Calu3 (cell line): ENCODE results near the gene HNRNPUL1. TPM values are rescaled to one million over a fixed set of nuclear protein-coding genes. Genes with fewer than 3 reads are reported as not detected.

Source experiments
- BruUV-seq: library from RNA; stranded (reverse); fragments of 400-500 nt; replicated peaks from 2 replicates; lab custom pipeline; 2021; lab: Mats Ljungman, UMichigan
- CTCF ChIA-PET: fragments of 300-600 bp; sonication (Branson Sonifier 250); formaldehyde crosslinking; loops from one replicate; lab custom pipeline; 2022; ENCODE audit warnings: antibody characterized with exemption; lab: Charles Lee
- DNase-seq: peaks from one replicate; pipeline ENCODE4 v3.0.0; 2022
- H3K27ac Mint-ChIP-seq: one replicate; pipeline ENCODE4 v1.8.0; 2022; ENCODE audit warnings: mixed read lengths; ENCODE audit not compliant: unreplicated experiment
- H3K27me3 Mint-ChIP-seq: one replicate; pipeline ENCODE4 v1.8.0; 2022; ENCODE audit warnings: mixed read lengths; ENCODE audit not compliant: unreplicated experiment
- H3K36me3 Mint-ChIP-seq: one replicate; pipeline ENCODE4 v1.8.0; 2022; ENCODE audit warnings: mild to moderate bottlenecking, moderate library complexity, mixed read lengths; ENCODE audit not compliant: insufficient read depth, unreplicated experiment
- H3K4me1 Mint-ChIP-seq: one replicate; pipeline ENCODE4 v1.8.0; 2022; ENCODE audit warnings: mild to moderate bottlenecking, low read depth, mixed read lengths; ENCODE audit not compliant: unreplicated experiment
- H3K4me3 Mint-ChIP-seq: one replicate; pipeline ENCODE4 v1.8.0; 2022; ENCODE audit warnings: mild to moderate bottlenecking, low read depth, moderate library complexity, mixed read lengths; ENCODE audit not compliant: unreplicated experiment
- H3K9me3 Mint-ChIP-seq: one replicate; pipeline ENCODE4 v1.8.0; 2022; ENCODE audit warnings: low read depth, mixed read lengths; ENCODE audit not compliant: unreplicated experiment
- intact Hi-C: fragments of 100-400 bp; cut with micrococcal nuclease; formaldehyde crosslinking; loops from one replicate; pipeline ENCODE4 v1.10.0; 2022; ENCODE audit not compliant: unreplicated experiment
- total RNA-seq: library from RNA; stranded (reverse); gene quantifications from 2 replicates; pipeline ENCODE4 v1.2.3, GENCODE V29; 2022
- TF ChIP-seq, protein P1 (sequence below): fragments of 200-600 bp; IDR thresholded peaks from one replicate; pipeline ENCODE4 v1.8.0; 2022; ENCODE audit warnings: antibody characterized with exemption; ENCODE audit not compliant: unreplicated experiment

HNRNPUL1 gene
- total RNA-seq, 1 experiment from 2014 or later = 370 TPM

DNA sequence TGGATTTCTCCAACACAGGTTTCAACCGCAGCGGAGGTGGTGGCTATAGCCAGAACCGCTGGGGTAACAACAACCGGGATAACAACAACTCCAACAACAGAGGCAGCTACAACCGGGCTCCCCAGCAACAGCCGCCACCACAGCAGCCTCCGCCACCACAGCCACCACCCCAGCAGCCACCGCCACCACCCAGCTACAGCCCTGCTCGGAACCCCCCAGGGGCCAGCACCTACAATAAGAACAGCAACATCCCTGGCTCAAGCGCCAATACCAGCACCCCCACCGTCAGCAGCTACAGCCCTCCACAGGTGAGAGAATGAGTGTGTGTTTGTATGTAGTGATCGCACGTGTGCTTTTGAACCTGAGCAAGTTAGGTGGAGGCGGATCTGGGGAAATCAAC lies 39.8 kb downstream of the HNRNPUL1 start:
- H3K36me3 Mint-ChIP-seq = peaks cover 94% of the 10 kb centered on the region
- CTCF ChIA-PET = interaction anchor here (0.7 kb wide), 1 partner anchor 624 kb away, joined by 3 read pairs; the partner anchor contains the start of gene ERFL
- BruUV-seq = no TSS peak
- intact Hi-C loops = no loop called here
- H3K27me3 Mint-ChIP-seq = no peaks in the 10 kb centered on the region
- TF ChIP-seq, protein P1, sequence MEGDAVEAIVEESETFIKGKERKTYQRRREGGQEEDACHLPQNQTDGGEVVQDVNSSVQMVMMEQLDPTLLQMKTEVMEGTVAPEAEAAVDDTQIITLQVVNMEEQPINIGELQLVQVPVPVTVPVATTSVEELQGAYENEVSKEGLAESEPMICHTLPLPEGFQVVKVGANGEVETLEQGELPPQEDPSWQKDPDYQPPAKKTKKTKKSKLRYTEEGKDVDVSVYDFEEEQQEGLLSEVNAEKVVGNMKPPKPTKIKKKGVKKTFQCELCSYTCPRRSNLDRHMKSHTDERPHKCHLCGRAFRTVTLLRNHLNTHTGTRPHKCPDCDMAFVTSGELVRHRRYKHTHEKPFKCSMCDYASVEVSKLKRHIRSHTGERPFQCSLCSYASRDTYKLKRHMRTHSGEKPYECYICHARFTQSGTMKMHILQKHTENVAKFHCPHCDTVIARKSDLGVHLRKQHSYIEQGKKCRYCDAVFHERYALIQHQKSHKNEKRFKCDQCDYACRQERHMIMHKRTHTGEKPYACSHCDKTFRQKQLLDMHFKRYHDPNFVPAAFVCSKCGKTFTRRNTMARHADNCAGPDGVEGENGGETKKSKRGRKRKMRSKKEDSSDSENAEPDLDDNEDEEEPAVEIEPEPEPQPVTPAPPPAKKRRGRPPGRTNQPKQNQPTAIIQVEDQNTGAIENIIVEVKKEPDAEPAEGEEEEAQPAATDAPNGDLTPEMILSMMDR = no peak
- no peaks in the 10 kb centered on the region for H3K9me3 Mint-ChIP-seq
- DNase-seq = no peak
- no peak overlapping the region for H3K4me3 Mint-ChIP-seq
- peaks cover 12% of the 10 kb centered on the region for H3K4me1 Mint-ChIP-seq
- H3K27ac Mint-ChIP-seq = no peak overlapping the region

DNA sequence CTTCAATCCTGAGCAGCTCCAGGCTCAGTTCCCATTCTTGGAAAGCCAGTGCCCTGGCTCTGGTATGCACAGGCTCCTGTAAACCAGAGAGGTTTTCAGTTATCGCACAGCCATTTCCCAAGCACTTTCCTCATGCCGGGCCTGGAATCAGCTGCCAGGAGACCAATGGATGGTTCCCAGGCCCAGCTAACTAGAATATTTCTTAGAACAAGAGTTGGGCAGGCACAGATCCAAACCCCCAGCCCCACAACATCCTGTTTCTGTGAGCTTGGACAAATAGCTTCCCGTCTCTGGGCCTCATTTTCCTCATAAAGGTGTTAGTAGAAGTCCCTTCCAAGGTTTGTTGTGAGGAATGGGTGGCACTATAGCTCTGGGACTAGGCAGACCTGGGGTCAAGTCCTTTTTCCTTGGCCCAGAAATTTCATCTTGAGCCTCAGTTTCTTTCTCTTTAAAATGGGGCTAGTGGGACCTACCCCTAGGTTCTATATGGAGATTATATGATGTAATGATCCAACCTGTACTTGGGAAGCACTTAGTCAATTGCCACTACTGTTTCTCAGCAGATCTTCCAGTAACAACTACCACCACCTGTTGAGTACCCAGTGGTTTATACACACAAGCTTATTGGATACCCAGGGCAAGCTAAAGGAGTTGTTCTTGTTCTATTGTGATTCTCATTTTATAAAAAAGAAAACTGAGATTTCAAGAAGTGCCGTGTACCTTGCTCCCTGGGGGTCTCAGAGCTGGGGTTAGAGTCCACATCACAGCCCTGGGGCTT lies 40.7 kb downstream of the HNRNPUL1 start:
- no TSS peak for BruUV-seq
- Mint-ChIP-seq H3K9me3 (no peaks in the 10 kb centered on the region), H3K36me3 (peaks cover 94% of the 10 kb centered on the region), H3K27me3 (no peaks in the 10 kb centered on the region), H3K4me3 (no peak overlapping the region), H3K27ac (no peak overlapping the region), H3K4me1 (peaks cover 17% of the 10 kb centered on the region)
- TF ChIP-seq, protein P1 = no peak
- intact Hi-C loops = no loop called here
- CTCF ChIA-PET = no interaction called here
- DNase-seq = no peak

DNA sequence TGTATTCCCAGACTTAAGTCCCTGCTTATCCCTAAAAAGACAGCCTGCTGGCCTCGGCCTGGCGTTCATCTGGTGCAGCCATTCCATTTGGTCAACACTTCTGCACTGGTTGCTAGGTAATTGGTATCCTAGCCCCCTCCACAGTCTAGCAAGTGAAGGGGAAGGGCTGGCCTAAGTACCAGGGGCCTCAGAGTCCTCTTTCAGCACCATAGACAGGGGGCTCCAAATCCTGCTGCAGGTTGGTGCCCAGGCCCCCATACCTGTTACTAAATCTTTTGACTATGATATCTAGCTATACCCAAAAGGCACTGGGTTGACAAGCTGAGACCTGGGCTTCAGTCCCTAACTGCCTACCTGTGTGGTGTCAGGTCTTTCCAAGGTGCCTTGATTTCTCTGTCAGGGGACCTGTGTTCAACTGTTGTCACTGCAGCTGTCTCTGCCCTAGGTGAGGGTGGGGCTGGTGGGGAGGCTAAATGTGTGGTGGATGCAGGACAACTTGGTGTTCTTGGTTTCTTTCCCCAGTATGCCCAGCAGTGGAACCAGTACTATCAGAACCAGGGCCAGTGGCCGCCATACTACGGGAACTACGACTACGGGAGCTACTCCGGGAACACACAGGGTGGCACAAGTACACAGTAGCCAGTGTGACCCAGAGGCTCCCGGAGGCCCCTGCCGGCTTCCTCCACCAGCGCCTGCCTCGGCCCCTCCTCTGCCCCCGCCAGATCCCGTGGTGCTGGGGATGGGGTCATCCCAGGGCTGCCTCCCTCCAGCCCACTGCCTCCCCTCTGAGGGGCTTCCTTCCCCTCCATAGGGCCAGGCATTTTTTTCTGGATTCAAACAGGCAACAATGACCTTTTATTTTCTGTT lies 42.0 kb downstream of the HNRNPUL1 start:
- intact Hi-C loops = no loop called here
- Mint-ChIP-seq H3K27ac (peak overlapping the region; percentile 26), H3K36me3 (peaks cover 94% of the 10 kb centered on the region), H3K4me1 (peaks cover 17% of the 10 kb centered on the region), H3K27me3 (no peaks in the 10 kb centered on the region), H3K4me3 (no peak overlapping the region), H3K9me3 (no peaks in the 10 kb centered on the region)
- DNase-seq = no peak
- TF ChIP-seq, protein P1 = no peak
- CTCF ChIA-PET = interaction anchor here (0.5 kb wide), 1 partner anchor 14 kb away, joined by 5 read pairs; no protein-coding TSS in a partner anchor
- BruUV-seq = no TSS peak

DNA sequence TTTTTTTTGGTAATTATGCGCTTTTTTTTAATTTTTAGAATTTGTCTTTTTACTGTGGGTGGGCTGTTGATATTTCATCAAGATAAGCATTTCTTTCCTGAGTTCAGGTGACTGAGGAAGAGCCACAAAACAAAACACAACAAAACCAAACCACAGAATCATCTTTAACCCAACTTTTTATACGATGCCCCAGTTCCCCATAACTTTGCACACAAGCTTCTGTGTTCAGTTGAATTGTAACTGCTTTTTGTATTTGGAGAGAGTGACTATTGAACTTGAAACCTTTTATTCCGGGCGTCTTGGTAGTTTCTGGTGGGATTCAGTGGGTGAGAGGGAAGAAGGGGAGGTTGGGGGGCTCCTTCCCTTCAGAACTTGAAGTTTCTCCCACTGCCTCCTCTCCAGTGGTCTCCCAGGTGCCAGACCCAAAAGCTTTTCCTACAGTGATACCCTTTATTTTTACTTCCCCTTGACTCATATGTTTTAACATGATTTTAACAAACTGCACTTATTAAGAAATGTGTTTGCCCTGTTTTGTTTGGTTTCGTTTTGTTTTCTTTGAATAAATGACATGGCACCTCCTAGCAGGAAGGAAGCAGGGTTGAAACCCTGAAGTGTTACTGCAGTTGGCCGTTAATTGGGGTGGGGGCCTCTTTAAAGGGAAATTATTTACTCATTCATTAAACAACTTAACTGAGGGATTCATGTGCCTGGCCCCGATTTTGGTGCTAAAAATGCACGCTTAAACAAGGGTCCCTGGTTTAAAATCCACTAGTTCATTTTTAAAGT lies 43.1 kb downstream of the HNRNPUL1 start:
- Mint-ChIP-seq H3K9me3 (no peaks in the 10 kb centered on the region), H3K36me3 (peaks cover 93% of the 10 kb centered on the region), H3K4me3 (no peak overlapping the region), H3K4me1 (peaks cover 28% of the 10 kb centered on the region), H3K27ac (peak overlapping the region; percentile 26), H3K27me3 (no peaks in the 10 kb centered on the region)
- CTCF ChIA-PET = interaction anchor here (0.6 to 1.9 kb wide), 2 partner anchors 103 to 1827 kb away, joined by 3 to 15 read pairs; partner anchors contain the start of gene TIMM50
- no peak for DNase-seq
- intact Hi-C loops = no loop called here
- TSS peak; percentile 25 for BruUV-seq
- TF ChIP-seq, protein P1 = no peak
